Measurements from ENCODE around the gene BEND3. TPM values are rescaled to one million over a fixed set of nuclear protein-coding genes. Genes with fewer than 3 reads are reported as not detected.

BEND3 gene
- polyA plus RNA-seq, 1 donor from 2014 or later: 5.7 TPM

- Histone ChIP-seq H3K36me3 (ENCODE audit: insufficient read depth, low read length) (no peaks in the 10 kb centered on the region), H3K4me3 (ENCODE audit: low read length) (no peak overlapping the region), H3K27me3 (ENCODE audit: insufficient read depth, low read depth, low read length) (no peaks in the 10 kb centered on the region), H3K27ac (ENCODE audit: low read length) (no peak overlapping the region), H3K9me2 (ENCODE audit: insufficient read depth, low read length) (no peaks in the 10 kb centered on the region), H2AFZ (ENCODE audit: low read depth, low read length) (no peak overlapping the region), H3K79me2 (replicated peaks; ENCODE audit: insufficient read depth, low read length) (peaks cover 41% of the 10 kb centered on the region), H3K4me2 (ENCODE audit: low read length) (no peak overlapping the region), H3F3A (ENCODE audit: insufficient read depth, low read length, poor library complexity, severe bottlenecking) (no peaks in the 10 kb centered on the region), H4K20me1 (ENCODE audit: insufficient read depth) (no peaks in the 10 kb centered on the region), H3K9ac (ENCODE audit: low read length) (no peak overlapping the region), H3K9me3 (ENCODE audit: low read length) (no peaks in the 10 kb centered on the region)
- no peak for TF ChIP-seq EZH2 (IDR thresholded peaks at IDR 0.05; ENCODE audit: borderline replicate concordance, insufficient read depth, low read length, poor library complexity, severe bottlenecking)
- no peak for TF ChIP-seq REST (IDR thresholded peaks at IDR 0.05; ENCODE audit: borderline replicate concordance)
- no peak for TF ChIP-seq MXI1 (conservative IDR thresholded peaks at IDR 0.05; ENCODE audit: poor library complexity, severe bottlenecking)
- no peak for TF ChIP-seq POLR2AphosphoS5 (IDR thresholded peaks at IDR 0.05)
- no peak for TF ChIP-seq RAD21 (conservative IDR thresholded peaks at IDR 0.05)
- TF ChIP-seq SMC3 (conservative IDR thresholded peaks at IDR 0.05; ENCODE audit: poor library complexity): no peak
- no peak for TF ChIP-seq CTCF (IDR thresholded peaks at IDR 0.05; ENCODE audit: poor library complexity, severe bottlenecking)
- no peak for TF ChIP-seq EP300 (conservative IDR thresholded peaks at IDR 0.05; ENCODE audit: poor library complexity, severe bottlenecking)
- TF ChIP-seq TAF1 (IDR thresholded peaks at IDR 0.05; ENCODE audit: low read depth): no peak
These were observed 7.5 kb downstream of the BEND3 start for GRCh38 chr6:107107791-107108190.

DNA sequence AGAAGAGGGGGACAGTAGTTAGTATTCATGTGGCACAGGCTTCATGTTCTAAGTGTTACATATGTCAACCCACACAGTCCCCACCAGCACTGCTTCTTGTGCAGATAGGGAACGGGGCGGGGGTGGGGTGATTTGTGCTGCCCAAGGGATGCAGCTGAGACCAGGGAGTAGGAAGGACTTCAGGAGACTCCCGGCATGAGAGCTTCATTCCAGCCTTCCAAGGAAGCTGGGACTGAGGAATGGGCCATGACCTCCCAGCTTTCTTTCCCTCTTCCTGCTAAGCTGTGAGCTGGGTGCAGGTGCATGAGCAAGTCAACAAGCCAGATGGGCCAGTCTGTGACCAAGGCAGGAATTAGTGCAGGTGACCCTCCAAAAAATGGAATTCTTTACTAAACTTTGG is 9.2 kb downstream of the BEND3 start:
- H3K4me2 ChIP-seq (ENCODE audit: low read length): no peak overlapping the region
- H3F3A ChIP-seq (ENCODE audit: insufficient read depth, low read length, poor library complexity, severe bottlenecking): no peaks in the 10 kb centered on the region
- no peak overlapping the region for H3K4me3 ChIP-seq (ENCODE audit: low read length)
- no peak overlapping the region for H3K27ac ChIP-seq (ENCODE audit: low read length)
- no peaks in the 10 kb centered on the region for H3K9me2 ChIP-seq (ENCODE audit: insufficient read depth, low read length)
- TF ChIP-seq TAF1 (IDR thresholded peaks at IDR 0.05; ENCODE audit: low read depth) (no peak), EP300 (conservative IDR thresholded peaks at IDR 0.05; ENCODE audit: poor library complexity, severe bottlenecking) (no peak), SMC3 (conservative IDR thresholded peaks at IDR 0.05; ENCODE audit: poor library complexity) (no peak), RAD21 (conservative IDR thresholded peaks at IDR 0.05) (no peak), REST (IDR thresholded peaks at IDR 0.05; ENCODE audit: borderline replicate concordance) (no peak), POLR2AphosphoS5 (IDR thresholded peaks at IDR 0.05) (no peak), MXI1 (conservative IDR thresholded peaks at IDR 0.05; ENCODE audit: poor library complexity, severe bottlenecking) (no peak), CTCF (IDR thresholded peaks at IDR 0.05; ENCODE audit: poor library complexity, severe bottlenecking) (no peak), EZH2 (IDR thresholded peaks at IDR 0.05; ENCODE audit: borderline replicate concordance, insufficient read depth, low read length, poor library complexity, severe bottlenecking) (no peak)
- H3K9me3 ChIP-seq (ENCODE audit: low read length): no peaks in the 10 kb centered on the region
- no peak overlapping the region for H3K9ac ChIP-seq (ENCODE audit: low read length)
- H3K79me2 ChIP-seq (replicated peaks; ENCODE audit: insufficient read depth, low read length): peaks cover 27% of the 10 kb centered on the region
- H3K27me3 ChIP-seq (ENCODE audit: insufficient read depth, low read depth, low read length): no peaks in the 10 kb centered on the region
- no peaks in the 10 kb centered on the region for H3K36me3 ChIP-seq (ENCODE audit: insufficient read depth, low read length)
- no peaks in the 10 kb centered on the region for H4K20me1 ChIP-seq (ENCODE audit: insufficient read depth)
- H2AFZ ChIP-seq (ENCODE audit: low read depth, low read length): no peak overlapping the region
